GM18907 (cell line): ENCODE results near the gene AP3S2.
"Not testable (repeated sequence)": the region's sequence is repeated elsewhere in the genome, so short reads cannot be mapped to it uniquely, and the experiment has no call there.

ENCODE experiments used
- ATAC-seq: cut with Tn5 transposase; IDR thresholded peaks from one replicate; pipeline ENCODE4 v1.9.1; 2021; ENCODE audit warnings: mild to moderate bottlenecking, moderate library complexity; ENCODE audit not compliant: unreplicated experiment

The AP3S2 gene

DNA sequence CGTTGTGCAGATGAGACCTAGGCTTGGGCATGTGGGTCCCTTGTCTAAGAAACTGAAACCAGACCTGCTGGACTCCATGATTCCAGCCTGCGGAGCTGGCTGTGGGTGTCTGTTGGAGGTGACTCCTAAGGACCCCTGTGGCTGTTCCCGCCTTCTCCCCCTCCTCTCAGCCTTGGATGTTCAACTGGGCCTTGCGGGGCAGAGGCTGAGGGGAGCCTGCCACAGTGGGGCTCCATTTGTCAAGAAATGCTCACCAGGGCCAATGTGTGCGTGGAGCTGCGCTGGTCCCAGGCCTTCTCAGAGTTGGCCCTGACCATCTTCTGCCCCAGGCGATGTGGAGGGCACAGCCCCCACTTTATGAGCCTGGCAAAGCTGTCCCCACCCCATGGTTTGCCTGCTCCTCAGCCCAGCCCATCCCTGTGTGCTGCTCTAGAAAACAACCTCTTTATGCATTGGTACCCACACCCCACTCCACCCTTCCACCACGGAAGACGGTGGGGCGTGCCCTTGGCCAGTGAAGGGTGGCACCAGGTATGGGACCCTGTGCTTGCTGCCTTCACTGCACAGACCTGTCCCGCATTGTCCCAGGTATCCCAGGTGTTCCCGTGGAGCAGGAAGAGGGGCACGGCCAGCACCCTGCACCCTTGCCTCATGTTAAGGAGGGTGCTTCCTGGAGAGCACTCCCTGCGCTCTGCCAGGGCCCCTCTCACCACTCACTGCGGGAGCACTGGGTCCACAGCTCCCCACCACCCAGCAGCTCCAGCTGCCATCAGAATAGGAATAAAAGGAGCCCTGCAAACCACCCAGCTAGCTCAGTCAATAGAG is 109.7 kb downstream of the AP3S2 start:
- no peak for ATAC-seq

- no peak for ATAC-seq
Measured at GRCh38 chr15:89783111-89783860, 110.5 kb downstream of the AP3S2 start.

GRCh38 chr15:89782619-89782950 is 111.2 kb downstream of the AP3S2 start:
- not testable (repeated sequence) for ATAC-seq

GRCh38 chr15:89781891-89782618 is 111.7 kb downstream of the AP3S2 start:
- no peak for ATAC-seq

DNA sequence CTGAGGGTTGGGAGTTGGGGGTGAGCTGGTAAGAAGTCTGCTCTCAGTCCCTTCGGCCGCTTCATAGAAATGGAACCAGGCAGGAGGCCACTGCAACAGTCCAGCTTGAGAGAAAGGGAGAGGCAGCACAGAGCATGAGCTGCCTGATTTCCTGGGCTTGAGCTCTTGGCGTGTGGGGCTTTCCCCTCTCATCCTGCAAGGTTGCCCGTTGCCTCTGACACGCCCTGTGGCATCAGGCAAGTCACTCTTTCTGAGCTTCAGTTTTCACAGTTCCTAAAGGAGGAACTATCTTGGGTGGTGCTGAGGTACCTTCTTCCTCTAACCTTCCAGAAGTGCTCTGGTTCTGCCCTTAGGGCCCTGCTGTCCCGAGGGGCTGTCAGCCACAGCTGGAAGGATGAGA is 112.7 kb downstream of the AP3S2 start:
- no peak for ATAC-seq

DNA sequence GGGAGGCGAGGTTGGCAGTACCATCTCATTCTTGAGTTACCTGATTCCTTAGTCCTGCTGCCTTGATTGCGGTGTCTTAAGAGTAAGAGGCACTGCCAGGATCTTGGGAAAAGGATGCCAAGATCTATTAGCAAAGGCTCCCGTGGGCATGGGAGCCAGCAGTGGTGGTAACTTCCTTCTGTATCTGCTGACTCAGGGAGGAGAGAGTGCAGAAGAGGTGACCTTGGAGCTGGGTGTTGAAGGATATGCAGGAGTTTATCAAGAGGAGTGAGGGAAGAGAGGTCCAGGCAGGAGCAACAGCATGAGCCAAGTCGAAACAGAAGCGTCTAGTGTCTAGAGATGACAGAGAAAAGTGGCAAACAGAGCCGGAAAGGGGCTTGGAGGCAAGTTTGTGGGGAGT is 113.2 kb downstream of the AP3S2 start:
- ATAC-seq = no peak
